Measurements from ENCODE around the gene HECTD1.
"Not testable (repeated sequence)": the region's sequence is repeated elsewhere in the genome, so short reads cannot be mapped to it uniquely, and the experiment has no call there.

Gene HECTD1

GRCh38 chr14:31109257-31109656, 98.3 kb downstream of the HECTD1 start:
- Histone ChIP-seq H3K4me3 (ENCODE audit: low read depth, low read length) (no peak overlapping the region), H3K36me3 (ENCODE audit: control insufficient read depth, insufficient read depth, low read length) (no peaks in the 10 kb centered on the region), H3K4me2 (ENCODE audit: low read length) (no peak overlapping the region), H3K27me3 (ENCODE audit: control insufficient read depth, insufficient read depth, low read length) (no peaks in the 10 kb centered on the region), H3K27ac (no peak overlapping the region), H3K9me3 (ENCODE audit: control insufficient read depth, low read length) (no peaks in the 10 kb centered on the region), H3K9ac (no peak overlapping the region), H2AFZ (no peak overlapping the region), H3K79me2 (no peaks in the 10 kb centered on the region), H3K4me1 (no peaks in the 10 kb centered on the region)
- TF ChIP-seq, protein P1, sequence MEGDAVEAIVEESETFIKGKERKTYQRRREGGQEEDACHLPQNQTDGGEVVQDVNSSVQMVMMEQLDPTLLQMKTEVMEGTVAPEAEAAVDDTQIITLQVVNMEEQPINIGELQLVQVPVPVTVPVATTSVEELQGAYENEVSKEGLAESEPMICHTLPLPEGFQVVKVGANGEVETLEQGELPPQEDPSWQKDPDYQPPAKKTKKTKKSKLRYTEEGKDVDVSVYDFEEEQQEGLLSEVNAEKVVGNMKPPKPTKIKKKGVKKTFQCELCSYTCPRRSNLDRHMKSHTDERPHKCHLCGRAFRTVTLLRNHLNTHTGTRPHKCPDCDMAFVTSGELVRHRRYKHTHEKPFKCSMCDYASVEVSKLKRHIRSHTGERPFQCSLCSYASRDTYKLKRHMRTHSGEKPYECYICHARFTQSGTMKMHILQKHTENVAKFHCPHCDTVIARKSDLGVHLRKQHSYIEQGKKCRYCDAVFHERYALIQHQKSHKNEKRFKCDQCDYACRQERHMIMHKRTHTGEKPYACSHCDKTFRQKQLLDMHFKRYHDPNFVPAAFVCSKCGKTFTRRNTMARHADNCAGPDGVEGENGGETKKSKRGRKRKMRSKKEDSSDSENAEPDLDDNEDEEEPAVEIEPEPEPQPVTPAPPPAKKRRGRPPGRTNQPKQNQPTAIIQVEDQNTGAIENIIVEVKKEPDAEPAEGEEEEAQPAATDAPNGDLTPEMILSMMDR (IDR thresholded peaks at IDR 0.05) = no peak

- Histone ChIP-seq H2AFZ (no peak overlapping the region), H3K27me3 (ENCODE audit: control insufficient read depth, insufficient read depth, low read length) (no peaks in the 10 kb centered on the region), H3K4me3 (ENCODE audit: low read depth, low read length) (no peak overlapping the region), H3K4me2 (ENCODE audit: low read length) (no peak overlapping the region), H3K9ac (no peak overlapping the region), H3K36me3 (ENCODE audit: control insufficient read depth, insufficient read depth, low read length) (no peaks in the 10 kb centered on the region), H3K27ac (no peak overlapping the region), H3K79me2 (no peaks in the 10 kb centered on the region), H3K9me3 (ENCODE audit: control insufficient read depth, low read length) (no peaks in the 10 kb centered on the region), H3K4me1 (no peaks in the 10 kb centered on the region)
- TF ChIP-seq, protein P1 (IDR thresholded peaks at IDR 0.05) = no peak
These were observed 100.8 kb downstream of the HECTD1 start for GRCh38 chr14:31106768-31107167.

DNA sequence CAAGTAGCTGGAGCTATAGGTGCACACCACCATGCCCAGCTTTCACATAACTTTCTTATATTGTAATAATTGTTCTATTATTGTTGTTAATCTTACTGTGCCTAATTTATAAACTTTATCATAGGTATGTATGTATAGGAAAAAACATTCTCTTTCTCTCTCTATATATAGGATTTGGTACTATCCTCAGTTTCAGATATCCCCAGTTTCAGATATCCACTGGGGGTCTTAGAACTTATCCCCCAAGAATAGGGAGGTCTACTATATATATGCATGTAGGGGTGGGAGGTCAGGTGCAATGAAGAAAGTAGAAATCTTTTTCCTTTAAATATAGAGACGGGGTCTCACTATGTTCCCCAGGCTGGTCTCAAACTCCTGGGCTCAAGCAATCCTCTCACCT, 110.5 kb downstream of the HECTD1 start:
- no peak overlapping the region for H3K9ac ChIP-seq
- H3K36me3 ChIP-seq (ENCODE audit: control insufficient read depth, insufficient read depth, low read length) = no peaks in the 10 kb centered on the region
- no peak overlapping the region for H3K27ac ChIP-seq
- no peak overlapping the region for H3K4me2 ChIP-seq (ENCODE audit: low read length)
- no peak overlapping the region for H2AFZ ChIP-seq
- no peaks in the 10 kb centered on the region for H3K79me2 ChIP-seq
- TF ChIP-seq, protein P1 (IDR thresholded peaks at IDR 0.05) = no peak
- no peak overlapping the region for H3K4me3 ChIP-seq (ENCODE audit: low read depth, low read length)
- H3K9me3 ChIP-seq (ENCODE audit: control insufficient read depth, low read length) = no peaks in the 10 kb centered on the region
- no peaks in the 10 kb centered on the region for H3K27me3 ChIP-seq (ENCODE audit: control insufficient read depth, insufficient read depth, low read length)
- no peaks in the 10 kb centered on the region for H3K4me1 ChIP-seq

GRCh38 chr14:31096255-31096654, 111.3 kb downstream of the HECTD1 start:
- Histone ChIP-seq H3K4me3 (ENCODE audit: low read depth, low read length) (no peak overlapping the region), H2AFZ (no peak overlapping the region), H3K4me1 (no peaks in the 10 kb centered on the region), H3K27ac (no peak overlapping the region), H3K36me3 (ENCODE audit: control insufficient read depth, insufficient read depth, low read length) (no peaks in the 10 kb centered on the region), H3K4me2 (ENCODE audit: low read length) (no peak overlapping the region), H3K79me2 (no peaks in the 10 kb centered on the region), H3K27me3 (ENCODE audit: control insufficient read depth, insufficient read depth, low read length) (no peaks in the 10 kb centered on the region), H3K9ac (no peak overlapping the region), H3K9me3 (ENCODE audit: control insufficient read depth, low read length) (no peaks in the 10 kb centered on the region)
- TF ChIP-seq, protein P1 (IDR thresholded peaks at IDR 0.05) = no peak

DNA sequence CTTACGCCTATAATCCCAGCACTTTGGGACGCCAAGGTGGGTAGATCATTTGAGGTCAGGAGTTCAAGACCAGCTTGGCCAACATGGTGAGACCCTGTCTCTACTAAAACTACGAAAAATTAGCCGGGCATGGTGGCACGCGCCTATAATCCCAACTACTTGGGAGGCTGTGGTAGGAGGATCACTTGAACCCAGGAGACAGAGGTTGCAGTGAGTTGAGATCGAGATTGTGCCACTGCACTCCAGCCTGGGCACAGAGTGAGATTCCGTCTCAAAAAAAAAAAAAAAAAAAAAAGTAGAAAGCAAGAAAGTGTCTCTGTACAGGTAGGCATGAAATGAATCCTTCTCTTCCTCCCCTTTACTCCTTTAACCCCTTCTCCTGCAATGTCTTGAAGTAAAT, 111.8 kb downstream of the HECTD1 start:
- H3K9me3 ChIP-seq (ENCODE audit: control insufficient read depth, low read length); H3K36me3 ChIP-seq (ENCODE audit: control insufficient read depth, insufficient read depth, low read length); H3K27me3 ChIP-seq (ENCODE audit: control insufficient read depth, insufficient read depth, low read length); H2AFZ ChIP-seq; H3K9ac ChIP-seq; H3K4me3 ChIP-seq (ENCODE audit: low read depth, low read length); H3K27ac ChIP-seq; H3K4me2 ChIP-seq (ENCODE audit: low read length); H3K79me2 ChIP-seq; H3K4me1 ChIP-seq: not testable (repeated sequence)

DNA sequence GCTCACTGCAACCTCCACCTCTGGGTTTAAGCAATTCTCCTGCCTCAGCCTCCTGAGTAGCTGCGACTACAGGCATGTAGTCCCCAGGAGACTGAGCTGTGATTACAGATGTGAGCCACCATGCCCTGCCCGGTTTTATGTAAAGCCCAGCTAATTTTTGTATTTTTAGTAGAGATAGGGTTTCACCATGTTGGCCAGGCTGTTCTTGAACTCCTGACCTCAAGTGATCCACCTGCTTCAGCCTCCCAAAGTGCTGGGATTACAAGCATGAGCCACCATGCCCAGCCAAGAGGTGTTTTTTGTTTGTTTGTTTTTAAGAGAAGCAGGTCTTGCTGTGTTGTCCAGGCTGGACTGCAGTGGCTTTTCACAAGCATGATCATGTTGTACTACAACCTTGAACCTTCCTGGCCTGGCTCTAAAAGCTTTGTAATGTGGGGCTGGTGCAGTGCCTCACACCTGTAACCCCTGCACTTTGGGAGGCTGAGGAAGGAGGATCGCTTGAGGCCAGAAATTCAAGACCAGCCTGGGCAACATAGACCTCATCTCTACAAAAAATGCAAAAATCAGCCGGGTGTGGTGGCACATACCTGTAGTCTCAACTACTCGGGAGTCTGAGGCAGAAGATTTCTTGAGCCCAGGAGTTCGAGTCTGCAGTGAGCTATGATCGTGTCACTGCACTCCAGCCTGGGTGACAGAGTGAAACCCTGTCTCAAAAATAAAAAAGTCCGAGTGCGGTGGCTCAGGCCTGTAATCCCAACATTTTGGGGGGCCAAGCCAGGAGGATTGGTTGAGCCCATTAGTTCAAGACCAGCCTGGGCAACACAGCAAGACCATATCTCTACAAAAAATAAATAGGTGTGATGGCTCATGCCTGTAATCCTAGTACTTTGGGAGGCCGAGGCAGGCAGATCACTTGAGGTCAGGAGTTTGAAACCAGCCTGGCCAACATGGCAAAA, 113.4 kb downstream of the HECTD1 start:
- H2AFZ ChIP-seq; H3K4me2 ChIP-seq (ENCODE audit: low read length); H3K27me3 ChIP-seq (ENCODE audit: control insufficient read depth, insufficient read depth, low read length); H3K9ac ChIP-seq; H3K36me3 ChIP-seq (ENCODE audit: control insufficient read depth, insufficient read depth, low read length); H3K79me2 ChIP-seq; H3K4me3 ChIP-seq (ENCODE audit: low read depth, low read length); H3K27ac ChIP-seq; H3K9me3 ChIP-seq (ENCODE audit: control insufficient read depth, low read length); H3K4me1 ChIP-seq: not testable (repeated sequence)
